ENCODE results near the gene HOXB3. TPM values are rescaled to one million over a fixed set of nuclear protein-coding genes. Genes with fewer than 3 reads are reported as not detected.

Gene HOXB3
- total and polyA plus RNA-seq, 2 of the 4 experiments (the other 2 are of a cell fraction) = 6.3 to 59.6 TPM

DNA sequence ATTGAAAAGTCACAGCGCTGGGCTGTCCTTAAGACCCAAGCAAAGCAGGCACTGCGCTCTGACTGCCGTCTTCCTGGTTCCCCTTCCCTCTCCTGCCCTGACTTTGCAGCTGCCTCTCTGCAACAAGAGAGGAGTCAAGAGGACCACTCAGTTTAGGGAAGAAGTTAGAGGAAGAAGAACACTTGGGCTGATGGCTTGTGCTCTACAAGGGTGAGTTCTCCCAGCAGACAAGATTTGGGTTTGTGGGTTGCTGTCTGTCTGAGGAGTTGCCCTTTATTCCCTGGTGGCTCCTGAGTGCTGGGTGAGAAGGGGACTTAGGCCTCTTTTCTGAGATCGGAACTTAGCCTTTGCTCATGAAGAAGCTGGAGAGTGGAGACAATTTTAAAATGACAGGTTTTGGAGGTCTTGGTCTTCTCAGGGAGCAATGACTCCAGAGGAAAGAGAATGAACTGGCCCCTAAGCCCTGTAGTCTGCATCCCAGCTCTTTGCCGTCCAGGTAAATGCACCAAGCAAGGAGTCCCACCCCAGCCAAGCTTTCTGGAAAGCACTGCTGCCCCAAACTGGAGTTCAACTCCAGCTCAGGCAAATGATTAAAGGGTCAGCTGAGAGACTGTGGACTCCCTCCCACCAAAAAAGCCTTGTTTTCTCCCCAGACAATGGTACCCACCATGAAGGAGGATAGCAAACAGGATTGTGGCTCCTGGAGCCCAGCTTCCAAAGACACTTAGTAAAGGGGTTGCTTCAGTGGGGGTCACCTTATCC, 38.8 kb upstream of the HOXB3 start (continued):
- TF ChIP-seq, protein P1, sequence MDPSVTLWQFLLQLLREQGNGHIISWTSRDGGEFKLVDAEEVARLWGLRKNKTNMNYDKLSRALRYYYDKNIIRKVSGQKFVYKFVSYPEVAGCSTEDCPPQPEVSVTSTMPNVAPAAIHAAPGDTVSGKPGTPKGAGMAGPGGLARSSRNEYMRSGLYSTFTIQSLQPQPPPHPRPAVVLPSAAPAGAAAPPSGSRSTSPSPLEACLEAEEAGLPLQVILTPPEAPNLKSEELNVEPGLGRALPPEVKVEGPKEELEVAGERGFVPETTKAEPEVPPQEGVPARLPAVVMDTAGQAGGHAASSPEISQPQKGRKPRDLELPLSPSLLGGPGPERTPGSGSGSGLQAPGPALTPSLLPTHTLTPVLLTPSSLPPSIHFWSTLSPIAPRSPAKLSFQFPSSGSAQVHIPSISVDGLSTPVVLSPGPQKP (IDR thresholded peaks at IDR 0.05; ENCODE audit: borderline replicate concordance, low read depth, low read length) = no peak
- TF ChIP-seq MAZ (IDR thresholded peaks at IDR 0.05; ENCODE audit: borderline replicate concordance, low read depth, low read length) (no peak), NFE2L2 (IDR thresholded peaks at IDR 0.05; ENCODE audit: low read depth, low read length) (no peak)
